OCI-LY7 (cell line): ENCODE results near the gene RAPH1. TPM values are rescaled to one million over a fixed set of nuclear protein-coding genes. Genes with fewer than 3 reads are reported as not detected.
A peak's percentile ranks its signal among the peaks of the same experiment; 100 is the strongest.

ENCODE experiments used
- BruUV-seq: library from RNA; stranded (reverse); fragments of 400-500 nt; replicated peaks from 2 replicates; lab custom pipeline; 2021; lab: Mats Ljungman, UMichigan
- CTCF ChIA-PET: fragments of 300-600 bp; sonication (Branson Sonifier 250); formaldehyde crosslinking; loops from one replicate; lab custom pipeline; 2022; ENCODE audit warnings: antibody characterized with exemption; ENCODE audit not compliant: unreplicated experiment; lab: Charles Lee
- POLR2A ChIA-PET: fragments of 300-600 bp; sonication (Branson Sonifier 250); formaldehyde crosslinking; loops from one replicate; lab custom pipeline; 2022; ENCODE audit warnings: antibody characterized with exemption; lab: Charles Lee
- DNase-seq: peaks from one replicate; pipeline ENCODE4 v3.0.0-alpha.2; 2015; ENCODE audit warnings: low spot score
- H2AFZ ChIP-seq: fragments of 200-600 bp; sonication (generic), shearing (Covaris generic); 2 replicates; pipeline ENCODE4 v1.6.1; 2014; ENCODE audit warnings: mild to moderate bottlenecking, antibody characterized with exemption, low read length, moderate library complexity
- H3K27ac ChIP-seq: fragments of 200-600 bp; sonication (generic); 2 replicates; pipeline ENCODE4 v1.5.1; 2014; ENCODE audit warnings: mixed run types, low read depth, mild to moderate bottlenecking, moderate library complexity, low read length, inconsistent platforms; ENCODE audit not compliant: poor library complexity, severe bottlenecking
- H3K36me3 ChIP-seq: fragments of 200-600 bp; sonication (generic); 2 replicates; pipeline ENCODE4 v1.6.1; 2014; ENCODE audit warnings: mild to moderate bottlenecking, antibody characterized with exemption, low read length, moderate library complexity, mixed read lengths; ENCODE audit not compliant: insufficient read depth
- H3K4me1 ChIP-seq: fragments of 200-600 bp; sonication (generic); 2 replicates; pipeline ENCODE4 v1.5.1; 2014; ENCODE audit warnings: mild to moderate bottlenecking, low read length; ENCODE audit not compliant: insufficient read depth, poor library complexity, severe bottlenecking
- H3K4me2 ChIP-seq: fragments of 200-600 bp; sonication (generic); 2 replicates; pipeline ENCODE4 v1.6.1; 2014; ENCODE audit warnings: mild to moderate bottlenecking, low read length
- H3K4me3 ChIP-seq: fragments of 200-600 bp; sonication (generic); 2 replicates; pipeline ENCODE4 v1.5.1; 2014; ENCODE audit warnings: mild to moderate bottlenecking, low read depth, low read length; ENCODE audit not compliant: poor library complexity, severe bottlenecking
- H3K79me2 ChIP-seq: fragments of 200-600 bp; sonication (generic); 2 replicates; pipeline ENCODE4 v1.6.1; 2016; ENCODE audit warnings: low read depth, mild to moderate bottlenecking, low read length, moderate library complexity, mixed read lengths; ENCODE audit not compliant: insufficient read depth
- H3K9me2 ChIP-seq: fragments of 200-600 bp; sonication (generic); 2 replicates; pipeline ENCODE4 v1.6.1; 2016; ENCODE audit warnings: mild to moderate bottlenecking, low read length, mixed read lengths; ENCODE audit not compliant: insufficient read depth
- H3K9me3 ChIP-seq: fragments of 200-600 bp; sonication (generic); 2 replicates; pipeline ENCODE4 v1.6.1; 2014; ENCODE audit warnings: mild to moderate bottlenecking, mixed run types, low read length, mixed read lengths
- H4K20me1 ChIP-seq: fragments of 200-600 bp; sonication (generic); 2 replicates; pipeline ENCODE4 v1.6.1; 2014; ENCODE audit warnings: mild to moderate bottlenecking, antibody characterized with exemption, low read length, moderate library complexity, mixed read lengths; ENCODE audit not compliant: insufficient read depth
- CTCF ChIP-seq: fragments of 200-600 bp; sonication (generic); conservative IDR thresholded peaks from 2 replicates; pipeline ENCODE4 v1.5.1; 2014; ENCODE audit warnings: mild to moderate bottlenecking, antibody characterized with exemption, low read length, moderate library complexity, mixed read lengths
- EZH2phosphoT487 ChIP-seq: fragments of 200-600 bp; sonication (generic); IDR thresholded peaks from 2 replicates; pipeline ENCODE4 v1.6.1; 2018; ENCODE audit warnings: low read depth, borderline replicate concordance, mild to moderate bottlenecking, mixed run types, antibody characterized with exemption, low read length, moderate library complexity, mixed read lengths
- intact Hi-C: fragments of 100-400 bp; cut with micrococcal nuclease; formaldehyde crosslinking; loops from one replicate; pipeline ENCODE4 v1.10.0; 2022; ENCODE audit not compliant: unreplicated experiment
- total RNA-seq, 2 experiments: library from RNA; depleted of rRNA in 1 of 2; stranded (reverse); fragments of >200 nt in 1 of 2; shearing (Covaris generic) in 1 of 2; gene quantifications; 2 replicates each; pipeline ENCODE4 v1.2.3, GENCODE V29; 2014 to 2022

The RAPH1 gene
- total RNA-seq, 2 experiments from 2014 or later, result 4.0 to 21.5 TPM

DNA sequence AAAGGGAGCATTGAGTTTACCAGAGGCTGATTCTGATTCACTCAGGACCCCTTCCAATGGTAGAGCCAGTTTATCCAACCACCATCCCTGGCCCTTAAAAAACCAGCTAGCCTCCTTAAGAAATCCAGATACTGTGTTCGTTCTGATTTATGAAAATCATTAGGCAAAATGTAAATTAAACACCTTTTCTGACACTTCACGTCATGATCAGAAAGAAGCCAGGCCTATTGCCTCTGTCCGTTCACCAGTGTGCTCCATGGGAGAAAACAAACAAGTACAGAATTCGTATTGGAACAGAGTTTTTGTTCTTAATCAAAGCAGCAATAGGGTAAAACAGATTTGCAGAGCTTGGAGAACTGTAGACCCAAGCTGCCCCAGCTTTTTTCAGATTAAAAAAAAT is 31.1 kb upstream of the RAPH1 start:
- Histone ChIP-seq H3K9me3 (no peaks in the 10 kb centered on the region), H3K4me2 (no peak overlapping the region), H3K4me3 (no peak overlapping the region), H3K9me2 (no peaks in the 10 kb centered on the region), H3K4me1 (peaks cover 4% of the 10 kb centered on the region), H3K36me3 (no peaks in the 10 kb centered on the region), H3K79me2 (no peaks in the 10 kb centered on the region), H3K27ac (no peak overlapping the region), H2AFZ (no peak overlapping the region; the same call in 1 of the 2 replicates), H4K20me1 (no peaks in the 10 kb centered on the region)
- intact Hi-C loops, result no loop called here
- ChIA-PET CTCF (no interaction called here), POLR2A (interaction anchor here (0.7 to 1.6 kb wide), 3 partner anchors 17 to 44 kb away, joined by 3 read pairs; no protein-coding TSS in a partner anchor)
- DNase-seq, result no peak
- TF ChIP-seq CTCF (no peak), EZH2phosphoT487 (no peak)
- no TSS peak for BruUV-seq

GRCh38 chr2:203565076-203565475 is 30.0 kb upstream of the RAPH1 start:
- DNase-seq, result no peak
- no peak overlapping the region for H3K4me3 ChIP-seq
- H3K9me2 ChIP-seq, result no peaks in the 10 kb centered on the region
- H2AFZ ChIP-seq, result peak overlapping the region; percentile 16; the same call in 1 of the 2 replicates
- H3K4me1 ChIP-seq, result peaks cover 4% of the 10 kb centered on the region
- POLR2A ChIA-PET, result no interaction called here
- no peak overlapping the region for H3K27ac ChIP-seq
- no peaks in the 10 kb centered on the region for H3K36me3 ChIP-seq
- no peaks in the 10 kb centered on the region for H3K79me2 ChIP-seq
- no peaks in the 10 kb centered on the region for H3K9me3 ChIP-seq
- CTCF ChIA-PET, result no interaction called here
- no peak for TF ChIP-seq CTCF
- TF ChIP-seq EZH2phosphoT487, result no peak
- intact Hi-C loops, result no loop called here
- H3K4me2 ChIP-seq, result no peak overlapping the region
- H4K20me1 ChIP-seq, result no peaks in the 10 kb centered on the region
- no TSS peak for BruUV-seq

- POLR2A ChIA-PET, result interaction anchor here (0.6 to 1.4 kb wide), 2 partner anchors 45 to 299 kb away, joined by 3 to 4 read pairs; no protein-coding TSS in a partner anchor
- intact Hi-C loops, result no loop called here
These were observed 27.2 kb upstream of the RAPH1 start for GRCh38 chr2:203562268-203562667.

More at GRCh38 chr2:203562268-203562667, 27.2 kb upstream of the RAPH1 start:
- BruUV-seq, result no TSS peak
- Histone ChIP-seq H2AFZ (no peak overlapping the region), H3K4me2 (no peak overlapping the region), H3K27ac (no peak overlapping the region), H3K9me2 (no peaks in the 10 kb centered on the region), H3K9me3 (no peaks in the 10 kb centered on the region), H4K20me1 (no peaks in the 10 kb centered on the region), H3K4me1 (peaks cover 4% of the 10 kb centered on the region), H3K79me2 (no peaks in the 10 kb centered on the region), H3K4me3 (no peak overlapping the region), H3K36me3 (no peaks in the 10 kb centered on the region)
- no peak for TF ChIP-seq CTCF
- TF ChIP-seq EZH2phosphoT487, result no peak
- no peak for DNase-seq
- CTCF ChIA-PET, result no interaction called here
